NCI-H524 treated with DMSO at 0.1 percent for 48 hours (cell line): Measurements from ENCODE around the gene ACP4.
"Not testable (repeated sequence)": the region's sequence is repeated elsewhere in the genome, so short reads cannot be mapped to it uniquely, and the experiment has no call there.

Source experiments
- DNase-seq: peaks from one replicate; lab custom pipeline; 2025; lab: John Stamatoyannopoulos, UW

ACP4 gene

GRCh38 chr19:50776131-50776530, 14.1 kb upstream of the ACP4 start:
- DNase-seq: no peak

- no peak for DNase-seq
Observed at GRCh38 chr19:50777261-50777660, 13.0 kb upstream of the ACP4 start.

GRCh38 chr19:50777830-50778303, 12.3 kb upstream of the ACP4 start:
- no peak for DNase-seq

GRCh38 chr19:50778906-50779430, 11.2 kb upstream of the ACP4 start:
- DNase-seq: no peak

GRCh38 chr19:50779504-50780457, 10.4 kb upstream of the ACP4 start:
- DNase-seq: no peak

- no peak for DNase-seq
Observed at GRCh38 chr19:50780753-50781435, 9.3 kb upstream of the ACP4 start.

- DNase-seq: not testable (repeated sequence)
Observed at GRCh38 chr19:50783848-50784152, 6.4 kb upstream of the ACP4 start.

GRCh38 chr19:50784710-50785109, 5.5 kb upstream of the ACP4 start:
- DNase-seq: no peak

- DNase-seq: no peak
Observed at GRCh38 chr19:50785329-50785728, 4.9 kb upstream of the ACP4 start.

GRCh38 chr19:50790922-50791467, 780 bp downstream of the ACP4 start:
- no peak for DNase-seq

GRCh38 chr19:50791594-50792271, 1.5 kb downstream of the ACP4 start:
- DNase-seq: no peak

- DNase-seq: no peak
Observed at GRCh38 chr19:50792272-50793250, 2.3 kb downstream of the ACP4 start.

GRCh38 chr19:50793558-50794065, 3.4 kb downstream of the ACP4 start:
- DNase-seq: no peak

GRCh38 chr19:50794074-50794875, 4.1 kb downstream of the ACP4 start:
- peak; percentile 63 for DNase-seq

- peak; percentile 26 for DNase-seq
Observed at GRCh38 chr19:50794876-50795663, 4.9 kb downstream of the ACP4 start.

- DNase-seq: no peak
Observed at GRCh38 chr19:50795664-50796073, 5.5 kb downstream of the ACP4 start.

GRCh38 chr19:50796128-50796633, 6.0 kb downstream of the ACP4 start:
- DNase-seq: no peak

GRCh38 chr19:50796634-50797428, 6.6 kb downstream of the ACP4 start:
- DNase-seq: no peak
